Amniotic epithelial cell (primary cell): ENCODE data around the gene PLAC8L1.

ENCODE experiments used
- DNase-seq: peaks from one replicate; pipeline ENCODE4 v3.0.0-alpha.2; 2010; ENCODE audit warnings: low read depth

PLAC8L1 gene

DNA sequence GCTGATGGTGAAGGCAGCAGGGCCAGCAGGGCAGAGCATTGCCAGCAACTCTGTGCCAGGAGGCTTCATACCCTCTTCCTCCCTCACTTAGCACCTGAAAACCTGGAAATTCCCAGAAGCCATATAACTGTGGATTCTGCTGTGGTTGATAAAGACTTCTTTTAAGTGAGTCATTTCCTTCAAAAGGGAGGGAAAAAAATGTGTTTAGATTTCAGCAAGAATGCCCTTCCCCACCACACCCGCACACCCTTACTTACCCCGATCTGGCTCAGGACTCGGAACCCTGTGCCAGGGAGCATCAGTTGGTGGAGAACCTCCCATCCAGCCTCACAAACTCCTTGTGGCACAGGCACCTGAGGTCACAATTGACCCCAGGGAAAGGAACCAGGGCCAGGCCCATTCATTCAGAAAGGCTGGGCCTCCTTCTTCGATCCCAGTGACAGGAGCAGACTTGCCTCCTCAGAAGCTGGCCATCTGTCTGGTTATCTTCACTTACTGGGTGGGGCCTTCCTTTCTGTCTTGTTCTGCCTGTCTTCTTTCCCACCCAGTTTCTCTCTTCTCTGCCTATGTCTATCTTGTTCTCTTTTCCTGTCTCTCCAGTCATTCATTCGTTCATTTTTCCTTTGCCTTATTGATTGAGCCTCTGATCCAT is 62.6 kb downstream of the PLAC8L1 start:
- DNase-seq = peak; percentile 85

DNA sequence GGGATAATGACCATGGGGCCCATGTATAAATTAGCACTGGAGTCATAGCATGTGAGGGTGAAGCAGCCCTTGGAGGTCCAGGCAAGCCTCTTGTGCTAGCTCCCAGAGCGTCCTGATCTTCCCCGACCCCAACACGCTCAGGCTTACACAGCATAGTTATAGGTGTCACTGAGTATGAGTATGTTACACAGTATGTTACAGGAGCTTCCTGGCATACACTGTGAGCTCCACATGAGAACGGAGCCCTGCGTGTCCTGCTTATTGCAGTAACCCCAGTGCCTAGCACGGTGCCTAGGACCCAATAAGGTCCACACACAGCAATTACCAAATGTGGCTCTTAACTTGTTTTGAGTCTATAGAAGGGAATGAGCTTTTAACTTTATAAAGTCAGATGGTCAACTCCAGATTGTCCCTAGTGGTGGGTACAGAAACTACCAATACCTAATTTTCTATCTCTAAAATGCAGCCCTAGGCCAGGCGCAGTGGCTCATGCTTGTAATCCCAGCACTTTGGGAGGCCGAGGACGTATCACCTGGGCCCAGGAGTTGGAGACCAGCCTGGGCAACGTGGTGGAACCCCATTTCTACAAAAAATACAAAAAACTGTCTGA is 64.1 kb downstream of the PLAC8L1 start:
- DNase-seq = no peak

DNA sequence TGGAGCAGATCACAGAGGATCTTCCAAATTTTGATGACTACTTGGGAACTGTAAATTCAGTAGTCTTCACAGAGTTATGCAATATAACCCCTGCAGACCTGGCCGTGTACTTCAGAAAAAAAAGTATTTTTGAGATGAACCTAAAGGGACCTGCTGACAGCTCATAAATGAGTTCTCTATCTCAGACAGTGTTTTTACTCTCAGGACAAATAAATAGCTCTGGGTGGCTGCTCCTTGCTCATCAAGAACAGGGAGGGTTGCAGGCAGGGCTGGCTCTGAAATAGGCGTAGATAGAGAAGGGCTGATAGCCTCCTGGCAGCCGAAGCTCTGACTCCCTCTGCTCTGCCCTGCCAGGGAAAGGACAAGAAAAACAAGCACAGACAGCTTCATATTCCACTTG is 64.8 kb downstream of the PLAC8L1 start:
- no peak for DNase-seq

DNA sequence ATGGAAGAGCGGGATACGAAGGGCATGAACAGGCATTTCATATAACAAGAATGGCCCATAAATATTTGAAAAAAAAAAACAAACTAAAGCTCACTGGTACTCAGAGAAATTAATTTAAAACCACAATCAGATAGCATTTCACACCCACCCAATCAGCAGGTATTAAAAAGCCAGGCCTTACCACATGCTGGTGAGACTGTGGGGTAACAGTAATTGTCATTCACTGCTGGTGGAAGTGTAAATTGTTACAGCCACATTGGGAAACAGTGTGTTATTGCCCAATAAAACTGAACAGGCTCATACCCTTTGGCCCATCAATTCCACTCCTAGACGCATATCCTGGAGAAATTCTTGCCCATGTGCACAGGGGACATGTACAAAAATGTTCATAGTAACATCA is 66.0 kb downstream of the PLAC8L1 start:
- DNase-seq = no peak

DNA sequence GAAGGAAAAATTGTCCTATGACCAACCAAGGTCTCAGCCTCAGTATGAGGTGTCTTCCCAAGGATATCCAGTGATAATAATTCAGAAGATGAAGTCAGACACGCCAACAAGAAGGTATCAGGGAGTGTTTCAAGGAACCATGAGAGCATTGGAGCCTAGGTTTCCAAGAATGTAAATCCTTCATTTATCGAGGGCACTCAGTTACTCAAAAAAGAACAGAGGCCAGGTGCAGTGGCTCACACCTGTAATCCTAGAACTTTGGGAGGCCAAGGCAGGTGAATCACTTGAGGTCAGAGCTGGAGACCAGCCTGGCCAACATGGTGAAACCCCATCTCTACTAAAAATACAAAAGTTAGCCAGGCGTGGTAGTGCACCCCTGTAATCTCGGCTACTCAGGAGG is 70.8 kb downstream of the PLAC8L1 start:
- DNase-seq = no peak
